Measurements from ENCODE around the gene SLC51A. TPM values are rescaled to one million over a fixed set of nuclear protein-coding genes. Genes with fewer than 3 reads are reported as not detected.
"Not testable (repeated sequence)": the region's sequence is repeated elsewhere in the genome, so short reads cannot be mapped to it uniquely, and the experiment has no call there.

Gene SLC51A
- total RNA-seq, result not detected

DNA sequence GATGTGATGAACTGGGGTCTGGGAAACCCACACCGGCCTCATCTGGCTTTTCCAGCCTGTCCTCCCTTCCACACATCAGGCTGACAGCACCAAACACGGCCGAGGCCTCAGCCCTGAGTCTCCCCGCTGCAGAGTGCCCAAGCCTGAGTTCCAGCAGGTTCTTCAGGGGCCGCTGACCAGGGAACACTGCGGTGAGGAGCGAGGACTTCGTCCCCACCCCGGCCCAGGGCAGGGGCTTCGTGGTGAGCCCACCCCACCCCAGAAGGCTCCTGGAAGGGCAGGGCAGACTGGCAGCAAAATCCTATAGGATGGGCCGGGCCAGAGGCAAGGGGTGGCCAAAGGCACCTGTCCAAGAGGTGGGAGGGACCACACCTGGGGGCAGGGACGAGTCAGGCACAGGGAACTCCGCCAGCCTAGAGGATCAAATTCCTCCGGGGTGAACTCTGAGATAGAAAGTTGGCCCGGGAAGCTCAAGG, at the start of gene SLC51A:
SLC51A (plus strand) TSS at position 446 of the 476 bp plus-strand sequence. CDS start 179 bp downstream, outside the sequence.
- Mint-ChIP-seq H3K4me3 (no peak within 1 kb of the TSS), H3K9me3 (ENCODE audit: low read depth) (no peaks in the 10 kb centered on the region), H3K4me1 (peaks cover 12% of the 10 kb centered on the region), H3K27ac (peak within 1 kb of the TSS; percentile 21), H3K27me3 (no peaks in the 10 kb centered on the region), H3K36me3 (ENCODE audit: low read depth) (no peaks in the 10 kb centered on the region)
- intact Hi-C loops (cut with DNase I, micrococcal nuclease), result no loop called here
- POLR2A ChIA-PET, result no interaction called here
- CTCF ChIA-PET, result interaction anchor here (0.7 to 0.8 kb wide), 2 partner anchors 20 to 38 kb away, joined by 3 read pairs; no protein-coding TSS in a partner anchor
- ATAC-seq (no peak), DNase-seq (no peak)

DNA sequence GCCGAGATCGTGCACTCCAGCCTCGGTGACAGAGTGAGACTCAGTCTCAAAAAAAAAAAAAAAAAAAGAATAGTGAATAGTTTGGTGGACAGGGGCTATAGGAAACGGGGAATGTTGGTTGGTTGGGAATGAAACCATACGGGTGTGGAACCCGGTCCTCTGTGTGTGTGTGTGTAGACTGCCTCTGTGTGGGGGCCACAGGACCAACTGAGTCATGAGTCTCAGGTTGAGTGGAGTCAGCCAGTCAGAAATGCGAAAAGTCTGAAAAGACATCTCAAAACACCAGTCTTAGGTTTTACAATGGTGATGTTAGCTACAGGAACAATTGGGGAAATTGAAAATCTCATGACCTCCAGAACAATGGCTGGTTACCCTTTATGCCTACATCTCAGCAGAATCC, 49.6 kb upstream of the SLC51A start:
- intact Hi-C loops (cut with DNase I, micrococcal nuclease), result loop anchor here in 1 of 2 experiments (1.0 kb wide), 1 partner anchor 13 kb away; no protein-coding TSS in a partner anchor
- H3K4me1 Mint-ChIP-seq, result peaks cover 14% of the 10 kb centered on the region
- POLR2A ChIA-PET, result no interaction called here

DNA sequence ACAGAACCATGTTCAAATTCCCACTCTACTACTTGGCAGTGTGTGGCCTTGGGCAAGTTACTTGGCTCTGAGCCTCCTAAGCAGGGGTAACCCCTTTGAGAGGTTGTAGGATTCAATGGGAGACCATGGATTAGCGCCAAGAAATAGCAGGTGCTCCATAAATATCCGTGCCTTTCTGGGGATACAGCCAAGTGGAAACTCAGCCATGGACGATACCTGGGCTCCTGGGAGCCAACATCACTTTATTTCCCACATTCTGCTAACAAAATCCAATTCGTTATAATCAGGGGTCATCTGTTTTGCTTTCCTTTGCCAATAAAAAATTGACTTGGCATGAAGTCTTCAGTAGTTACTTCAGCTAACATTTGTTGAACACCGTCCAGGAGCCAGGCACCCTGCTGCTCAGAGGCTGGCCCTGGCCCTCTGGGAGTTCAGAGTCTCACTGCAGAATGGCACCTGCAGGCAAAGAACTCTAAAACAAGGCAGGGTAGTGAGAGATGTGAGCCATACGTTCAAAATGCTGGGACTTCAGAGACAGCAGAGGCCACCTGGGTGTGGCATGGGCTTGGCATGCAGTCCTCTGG, 47.4 kb upstream of the SLC51A start:
- intact Hi-C loops (cut with DNase I, micrococcal nuclease), result no loop called here
- H3K27me3 Mint-ChIP-seq, result no peaks in the 10 kb centered on the region
- ATAC-seq (no peak), DNase-seq (no peak)
- no peaks in the 10 kb centered on the region for H3K9me3 Mint-ChIP-seq (ENCODE audit: low read depth)
- no peak overlapping the region for H3K27ac Mint-ChIP-seq
- H3K4me1 Mint-ChIP-seq, result peaks cover 14% of the 10 kb centered on the region
- ChIA-PET POLR2A (no interaction called here), CTCF (interaction anchor here (0.7 kb wide), 2 partner anchors 59 to 359 kb away, joined by 3 to 4 read pairs; no protein-coding TSS in a partner anchor)
- no peaks in the 10 kb centered on the region for H3K36me3 Mint-ChIP-seq (ENCODE audit: low read depth)
- no peak overlapping the region for H3K4me3 Mint-ChIP-seq

More for the DNA sequence above, 49.6 kb upstream of the SLC51A start:
- no peaks in the 10 kb centered on the region for H3K27me3 Mint-ChIP-seq
- CTCF ChIA-PET, result interaction anchor here (1.4 kb wide), 1 partner anchor 93 kb away, joined by 3 read pairs; no protein-coding TSS in a partner anchor
- ATAC-seq, result peak; percentile 95
- no peak overlapping the region for H3K4me3 Mint-ChIP-seq
- H3K27ac Mint-ChIP-seq, result peak overlapping the region; percentile 60
- H3K36me3 Mint-ChIP-seq (ENCODE audit: low read depth), result no peaks in the 10 kb centered on the region
- H3K9me3 Mint-ChIP-seq (ENCODE audit: low read depth), result no peaks in the 10 kb centered on the region
- DNase-seq, result peak; percentile 71

DNA sequence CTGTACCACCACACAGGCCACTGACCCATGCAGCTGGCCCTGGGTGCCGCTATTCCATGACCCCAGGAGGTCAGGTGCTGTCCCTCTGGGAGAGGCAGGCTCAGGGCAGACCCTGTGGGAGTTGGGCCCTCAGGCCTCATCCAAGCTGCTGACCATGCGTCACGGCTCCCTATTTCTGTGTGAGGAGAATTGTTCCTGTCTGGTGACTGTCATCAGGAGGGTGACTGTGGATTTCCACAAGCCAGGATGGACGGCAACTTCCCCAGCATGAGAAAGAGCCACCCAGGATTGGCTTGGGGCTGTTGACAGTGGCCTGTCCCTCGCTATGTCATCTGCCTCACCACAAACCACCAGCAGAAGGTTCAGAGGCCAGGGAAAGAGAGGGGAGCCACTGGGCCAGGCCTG, 46.5 kb upstream of the SLC51A start:
- Mint-ChIP-seq H3K27me3 (no peaks in the 10 kb centered on the region), H3K9me3 (ENCODE audit: low read depth) (no peaks in the 10 kb centered on the region), H3K27ac (no peak overlapping the region), H3K4me3 (no peak overlapping the region), H3K4me1 (peaks cover 14% of the 10 kb centered on the region), H3K36me3 (ENCODE audit: low read depth) (no peaks in the 10 kb centered on the region)
- no peak for DNase-seq
- ChIA-PET POLR2A (no interaction called here), CTCF (no interaction called here)
- no peak for ATAC-seq
- intact Hi-C loops (cut with DNase I, micrococcal nuclease), result no loop called here

DNA sequence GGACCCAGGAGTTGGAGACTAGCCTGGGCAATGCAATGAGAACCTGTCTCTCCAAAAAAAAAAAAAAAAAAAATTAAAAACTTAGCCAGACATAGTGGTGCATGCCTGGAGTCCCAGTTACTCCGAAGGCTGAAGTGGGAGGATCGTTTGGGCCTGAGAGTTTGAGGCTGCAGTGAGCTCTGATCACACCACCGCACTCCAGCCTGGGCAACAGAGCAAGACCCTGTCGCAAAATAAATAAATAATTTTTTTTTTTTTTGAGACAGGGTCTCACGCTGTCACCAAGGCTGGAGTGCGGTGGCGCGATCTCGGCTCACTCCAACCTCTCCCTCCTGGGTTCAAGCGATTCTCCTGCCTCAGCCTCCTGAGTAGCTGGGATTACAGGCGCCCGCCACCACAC, 46.0 kb upstream of the SLC51A start:
- H3K9me3 Mint-ChIP-seq (ENCODE audit: low read depth); H3K27me3 Mint-ChIP-seq; H3K36me3 Mint-ChIP-seq (ENCODE audit: low read depth); DNase-seq; CTCF ChIA-PET; intact Hi-C loops (cut with DNase I, micrococcal nuclease); ATAC-seq; H3K4me3 Mint-ChIP-seq; H3K27ac Mint-ChIP-seq: not testable (repeated sequence)
- H3K4me1 Mint-ChIP-seq, result peaks cover 14% of the 10 kb centered on the region
- POLR2A ChIA-PET, result interaction anchor here (0.7 kb wide), 1 partner anchor 151 kb away, joined by 3 read pairs; no protein-coding TSS in a partner anchor

DNA sequence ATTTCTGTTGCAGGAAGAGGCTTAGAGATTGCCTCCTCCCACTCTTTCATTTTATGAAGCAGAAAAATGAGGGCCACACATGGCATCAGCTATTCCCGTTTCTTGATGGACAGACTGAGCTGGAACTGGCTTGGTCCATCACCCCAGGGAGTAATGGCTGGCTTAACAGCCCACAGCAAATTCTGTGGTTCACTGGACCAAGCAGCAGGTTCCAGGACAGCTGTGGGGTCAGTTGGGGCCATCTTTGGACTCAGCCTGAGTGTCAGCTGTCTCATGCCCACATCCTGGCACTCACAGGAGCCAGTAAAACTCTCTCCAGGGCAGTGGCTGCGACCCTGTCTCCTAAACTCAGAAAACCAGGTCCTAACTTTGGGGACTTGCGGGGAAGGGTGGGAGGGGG, 41.7 kb upstream of the SLC51A start:
- Mint-ChIP-seq H3K36me3 (ENCODE audit: low read depth) (no peaks in the 10 kb centered on the region), H3K9me3 (ENCODE audit: low read depth) (no peaks in the 10 kb centered on the region), H3K27ac (no peak overlapping the region), H3K27me3 (no peaks in the 10 kb centered on the region), H3K4me3 (no peak overlapping the region), H3K4me1 (peaks cover 12% of the 10 kb centered on the region)
- ATAC-seq, result no peak
- POLR2A ChIA-PET, result no interaction called here
- no peak for DNase-seq
- CTCF ChIA-PET, result interaction anchor here (0.7 kb wide), 1 partner anchor 78 kb away, joined by 3 read pairs; no protein-coding TSS in a partner anchor
- intact Hi-C loops (cut with DNase I, micrococcal nuclease), result no loop called here

DNA sequence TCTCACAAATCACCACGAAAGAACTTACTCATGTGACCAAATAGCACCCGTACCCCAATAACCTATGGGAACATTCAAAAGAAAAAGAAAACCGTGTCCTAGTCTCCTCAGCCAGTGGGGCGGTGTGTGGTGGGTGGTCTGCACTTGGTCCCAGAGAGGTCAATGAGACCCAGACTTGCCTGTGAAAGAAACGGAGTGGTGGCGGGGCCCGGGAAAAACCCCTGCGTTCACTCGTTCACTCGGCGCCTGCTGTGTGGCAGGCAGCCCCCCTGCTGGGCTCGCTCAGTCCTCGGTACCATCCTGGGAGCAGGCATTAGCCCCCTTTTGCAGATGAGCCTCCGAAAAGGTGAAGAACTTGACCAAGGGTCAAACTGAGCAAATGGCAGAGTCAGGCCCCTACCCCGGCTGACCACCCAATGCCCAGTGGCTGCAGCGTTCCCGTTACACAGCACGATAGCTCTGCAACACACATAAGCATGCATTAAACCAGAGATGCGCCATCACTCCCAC, 41.2 kb upstream of the SLC51A start:
- no peaks in the 10 kb centered on the region for H3K27me3 Mint-ChIP-seq
- ChIA-PET POLR2A (no interaction called here), CTCF (no interaction called here)
- no peak overlapping the region for H3K4me3 Mint-ChIP-seq
- H3K36me3 Mint-ChIP-seq (ENCODE audit: low read depth), result no peaks in the 10 kb centered on the region
- no peak for ATAC-seq
- H3K4me1 Mint-ChIP-seq, result peaks cover 18% of the 10 kb centered on the region
- no peaks in the 10 kb centered on the region for H3K9me3 Mint-ChIP-seq (ENCODE audit: low read depth)
- intact Hi-C loops (cut with DNase I, micrococcal nuclease), result no loop called here
- DNase-seq, result no peak
- no peak overlapping the region for H3K27ac Mint-ChIP-seq

DNA sequence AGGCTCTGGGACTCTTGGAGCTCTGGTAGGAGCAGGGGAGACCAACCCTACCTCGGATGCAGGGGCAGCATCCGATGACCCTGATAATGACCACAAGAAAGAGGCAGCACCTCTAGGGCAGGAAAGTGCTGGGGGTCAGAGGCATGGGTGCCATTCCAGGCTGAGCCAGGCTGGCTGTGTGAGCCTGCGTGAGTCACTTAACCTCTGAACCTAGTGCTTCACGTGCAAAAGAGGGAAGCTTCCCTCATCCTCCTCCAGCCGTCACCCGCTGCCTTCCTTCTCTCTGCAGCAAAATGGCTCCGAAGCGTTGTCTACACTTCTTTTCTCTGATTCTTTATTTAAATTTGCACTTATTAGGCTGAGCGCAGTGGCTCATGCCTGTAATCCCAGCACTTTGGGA, 40.6 kb upstream of the SLC51A start:
- Mint-ChIP-seq H3K36me3 (ENCODE audit: low read depth) (no peaks in the 10 kb centered on the region), H3K27me3 (no peaks in the 10 kb centered on the region), H3K4me1 (peaks cover 22% of the 10 kb centered on the region), H3K27ac (no peak overlapping the region), H3K4me3 (no peak overlapping the region), H3K9me3 (ENCODE audit: low read depth) (no peaks in the 10 kb centered on the region)
- intact Hi-C loops (cut with DNase I, micrococcal nuclease), result no loop called here
- ChIA-PET POLR2A (no interaction called here), CTCF (no interaction called here)
- DNase-seq, result no peak
- ATAC-seq, result no peak

DNA sequence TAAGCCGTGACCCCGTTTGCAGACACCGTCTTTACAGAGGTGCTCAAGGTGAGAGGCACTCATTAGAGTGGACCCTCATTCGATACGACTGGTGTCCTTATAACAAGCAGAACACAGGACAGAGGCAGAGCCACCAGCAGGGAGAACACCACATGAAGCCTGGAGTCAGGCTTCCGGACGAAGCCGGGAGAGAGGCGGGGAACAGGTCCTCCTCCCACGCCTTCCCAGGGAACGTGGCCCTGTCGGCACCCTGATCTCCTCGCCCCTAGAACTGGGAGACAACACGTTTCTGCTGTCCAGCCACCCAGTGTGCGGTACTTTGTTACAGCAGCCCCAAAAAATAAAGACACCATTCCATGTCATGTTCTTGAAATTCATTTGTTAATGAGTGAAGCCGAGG, 38.8 kb upstream of the SLC51A start:
- Mint-ChIP-seq H3K27ac (peak overlapping the region; percentile 3), H3K4me3 (no peak overlapping the region), H3K9me3 (ENCODE audit: low read depth) (no peaks in the 10 kb centered on the region), H3K36me3 (ENCODE audit: low read depth) (no peaks in the 10 kb centered on the region), H3K27me3 (no peaks in the 10 kb centered on the region), H3K4me1 (peaks cover 40% of the 10 kb centered on the region)
- ChIA-PET POLR2A (no interaction called here), CTCF (no interaction called here)
- no peak for DNase-seq
- intact Hi-C loops (cut with DNase I, micrococcal nuclease), result no loop called here
- no peak for ATAC-seq

DNA sequence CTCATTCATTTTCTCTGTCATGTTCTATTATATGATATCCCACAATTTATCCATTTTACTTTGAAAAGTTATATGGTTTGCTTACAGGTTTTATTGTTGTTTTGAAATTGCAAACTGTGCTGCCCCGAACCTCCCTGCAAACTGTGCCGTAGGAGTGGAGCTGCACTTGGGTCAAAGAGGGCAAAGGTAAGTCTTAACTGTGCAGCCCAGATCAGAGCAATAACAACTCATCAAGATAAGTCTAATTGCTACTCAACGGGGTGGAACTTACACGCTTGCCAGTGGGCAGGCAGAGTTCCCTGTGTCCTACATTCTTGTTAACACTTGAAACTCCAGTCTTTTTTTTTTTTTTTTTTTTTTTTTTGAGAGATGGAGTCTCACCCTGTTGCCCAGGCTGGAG, 38.4 kb upstream of the SLC51A start:
- Mint-ChIP-seq H3K36me3 (ENCODE audit: low read depth) (no peaks in the 10 kb centered on the region), H3K9me3 (ENCODE audit: low read depth) (no peaks in the 10 kb centered on the region), H3K27me3 (no peaks in the 10 kb centered on the region), H3K4me3 (no peak overlapping the region), H3K27ac (no peak overlapping the region), H3K4me1 (peaks cover 44% of the 10 kb centered on the region)
- ATAC-seq, result no peak
- CTCF ChIA-PET, result no interaction called here
- POLR2A ChIA-PET, result no interaction called here
- DNase-seq, result no peak
- intact Hi-C loops (cut with DNase I, micrococcal nuclease), result no loop called here

DNA sequence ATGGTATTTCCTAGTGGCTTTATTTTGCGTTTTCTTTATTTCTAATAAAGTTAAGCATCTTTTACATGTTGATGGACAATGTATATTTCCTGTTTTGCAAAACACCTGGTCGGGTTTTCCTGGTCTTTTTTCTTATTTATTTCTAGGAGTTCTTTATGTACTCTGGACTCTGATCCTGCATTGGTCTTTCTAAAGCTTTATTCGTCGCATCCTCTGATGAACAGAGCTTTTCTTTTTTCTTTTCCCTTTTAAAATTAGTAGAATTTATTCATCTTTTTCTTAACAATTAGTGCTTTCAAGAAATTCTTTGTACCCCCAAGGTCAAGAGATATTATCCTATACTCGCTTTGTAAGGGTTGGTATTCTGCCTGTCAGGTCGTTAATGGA, 37.3 kb upstream of the SLC51A start:
- intact Hi-C loops (cut with DNase I, micrococcal nuclease), result loop anchor here (1.0 kb wide), 7 partner anchors 12 to 272 kb away; partner anchors contain the start of genes TFRC (in 2 of the 2) and UBXN7 (in 1 of the 2)
- Mint-ChIP-seq H3K36me3 (ENCODE audit: low read depth) (no peaks in the 10 kb centered on the region), H3K9me3 (ENCODE audit: low read depth) (no peaks in the 10 kb centered on the region), H3K27me3 (no peaks in the 10 kb centered on the region), H3K27ac (peak overlapping the region; percentile 95), H3K4me3 (peak overlapping the region; percentile 37), H3K4me1 (peaks cover 54% of the 10 kb centered on the region)
- ChIA-PET POLR2A (interaction anchor here (0.6 to 1.1 kb wide), 4 partner anchors 13 to 251 kb away, joined by 3 to 7 read pairs (median 5); no protein-coding TSS in a partner anchor), CTCF (interaction anchor here (0.8 to 1.6 kb wide), 5 partner anchors 18 to 153 kb away, joined by 3 to 16 read pairs (median 4); no protein-coding TSS in a partner anchor)
- ATAC-seq, result no peak
- DNase-seq, result no peak

All from activated CD4-positive, alpha-beta T cell treated with anti-CD3 and anti-CD28 coated beads for 36 hours (primary cell).